Stimulated activated CD4-positive, alpha-beta T cell treated with anti-CD3 and anti-CD28 coated beads, Interleukin-12 subunit alpha, Interleukin-12 subunit beta, amount 100 ng/mL, for 4 hours (primary cell): ENCODE data around the gene TUBGCP2.

Experiments used
- DNase-seq: peaks from one replicate; pipeline ENCODE4 v3.0.0-alpha.2; 2020

TUBGCP2 gene, protein sequence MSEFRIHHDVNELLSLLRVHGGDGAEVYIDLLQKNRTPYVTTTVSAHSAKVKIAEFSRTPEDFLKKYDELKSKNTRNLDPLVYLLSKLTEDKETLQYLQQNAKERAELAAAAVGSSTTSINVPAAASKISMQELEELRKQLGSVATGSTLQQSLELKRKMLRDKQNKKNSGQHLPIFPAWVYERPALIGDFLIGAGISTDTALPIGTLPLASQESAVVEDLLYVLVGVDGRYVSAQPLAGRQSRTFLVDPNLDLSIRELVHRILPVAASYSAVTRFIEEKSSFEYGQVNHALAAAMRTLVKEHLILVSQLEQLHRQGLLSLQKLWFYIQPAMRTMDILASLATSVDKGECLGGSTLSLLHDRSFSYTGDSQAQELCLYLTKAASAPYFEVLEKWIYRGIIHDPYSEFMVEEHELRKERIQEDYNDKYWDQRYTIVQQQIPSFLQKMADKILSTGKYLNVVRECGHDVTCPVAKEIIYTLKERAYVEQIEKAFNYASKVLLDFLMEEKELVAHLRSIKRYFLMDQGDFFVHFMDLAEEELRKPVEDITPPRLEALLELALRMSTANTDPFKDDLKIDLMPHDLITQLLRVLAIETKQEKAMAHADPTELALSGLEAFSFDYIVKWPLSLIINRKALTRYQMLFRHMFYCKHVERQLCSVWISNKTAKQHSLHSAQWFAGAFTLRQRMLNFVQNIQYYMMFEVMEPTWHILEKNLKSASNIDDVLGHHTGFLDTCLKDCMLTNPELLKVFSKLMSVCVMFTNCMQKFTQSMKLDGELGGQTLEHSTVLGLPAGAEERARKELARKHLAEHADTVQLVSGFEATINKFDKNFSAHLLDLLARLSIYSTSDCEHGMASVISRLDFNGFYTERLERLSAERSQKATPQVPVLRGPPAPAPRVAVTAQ

DNA sequence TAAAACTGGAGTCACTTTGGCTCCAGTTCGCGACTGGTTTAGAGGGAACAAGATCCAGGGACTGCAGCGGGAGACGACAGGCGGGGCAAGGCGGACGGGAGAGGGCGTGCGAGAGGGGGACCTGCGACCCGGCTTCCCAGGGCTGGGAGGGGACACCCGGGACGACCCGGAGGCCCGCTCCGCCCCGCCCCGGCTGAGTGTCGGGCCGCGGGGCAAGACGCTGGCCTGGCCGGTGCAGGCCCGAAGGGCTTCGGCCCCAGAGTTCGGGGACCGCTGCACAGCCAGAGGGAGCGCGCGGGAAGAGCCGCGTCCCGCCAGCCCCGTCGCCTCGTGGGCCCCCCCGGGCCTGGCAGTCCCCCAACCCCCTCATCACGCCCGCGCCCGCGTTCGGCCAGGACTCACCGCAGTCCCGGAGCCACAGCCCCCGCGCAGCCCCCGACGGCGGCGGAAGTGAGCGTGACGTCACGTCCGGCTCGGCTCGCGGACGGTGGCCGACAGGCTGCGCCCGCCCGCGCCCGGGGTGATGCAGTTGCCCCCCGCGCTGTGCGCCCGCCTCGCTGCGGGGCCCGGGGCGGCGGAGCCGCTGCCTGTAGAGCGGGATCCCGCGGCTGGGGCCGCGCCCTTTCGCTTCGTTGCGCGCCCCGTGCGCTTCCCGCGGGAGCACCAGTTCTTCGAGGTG is at the start of gene TUBGCP2, which contains the start of gene ZNF511:
Gene TUBGCP2 (minus strand): TSS at position 452 of the 679 bp plus-strand sequence. CDS start 5,931 bp downstream, outside the sequence.
Gene ZNF511 (plus strand): TSS at position 494 of the 679 bp plus-strand sequence. CDS start 30 bp downstream, at position 524.
- peak; percentile 90 for DNase-seq

DNA sequence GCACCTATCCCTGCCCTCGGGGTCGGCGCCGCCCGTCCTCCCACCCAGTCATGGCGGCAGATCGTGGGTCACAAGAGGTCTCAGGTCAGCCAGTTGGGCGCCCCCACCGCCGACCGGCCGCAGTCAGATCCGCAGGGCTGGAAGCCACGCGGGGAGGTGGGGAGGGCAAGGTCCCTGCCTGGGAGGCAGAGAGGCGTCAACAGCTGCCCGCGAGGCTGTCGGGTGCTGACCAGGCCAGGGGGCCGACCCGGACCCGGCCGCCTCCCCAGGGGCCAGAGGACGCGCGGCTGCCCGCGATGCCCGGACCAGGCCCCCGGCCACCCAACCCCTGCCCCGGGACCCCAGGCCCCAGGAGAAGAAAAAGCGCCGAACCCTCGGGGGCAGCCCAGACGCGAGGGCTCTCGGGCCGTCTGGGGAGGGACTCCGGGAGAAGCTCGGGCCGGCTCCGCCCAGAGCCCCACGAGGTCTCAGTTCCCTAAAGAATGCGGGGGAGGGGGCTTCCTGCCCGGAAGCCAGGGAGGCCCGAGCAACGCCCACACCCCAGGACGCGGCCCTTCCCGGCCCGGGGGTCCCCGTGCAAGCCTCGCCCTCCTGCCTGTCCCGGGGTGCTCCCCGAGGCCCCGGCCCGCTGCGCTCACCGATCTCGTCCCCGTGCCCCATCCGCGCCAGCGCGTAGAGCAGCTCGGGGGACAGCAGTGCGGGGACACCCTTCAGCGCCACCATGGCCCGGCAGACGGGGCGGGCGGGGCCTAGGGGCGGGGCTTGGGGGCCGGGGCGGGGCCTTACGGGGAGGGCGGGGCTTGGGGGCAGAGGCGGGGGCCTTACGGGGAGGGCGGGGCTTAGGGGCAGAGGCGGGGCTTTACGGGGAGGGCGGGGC is 48.9 kb upstream of the TUBGCP2 start, which contains the start of gene FUOM:
Gene FUOM (minus strand): TSS at position 735 of the 877 bp plus-strand sequence. CDS start 12 bp downstream, at position 723.
- peak; percentile 70 for DNase-seq

DNA sequence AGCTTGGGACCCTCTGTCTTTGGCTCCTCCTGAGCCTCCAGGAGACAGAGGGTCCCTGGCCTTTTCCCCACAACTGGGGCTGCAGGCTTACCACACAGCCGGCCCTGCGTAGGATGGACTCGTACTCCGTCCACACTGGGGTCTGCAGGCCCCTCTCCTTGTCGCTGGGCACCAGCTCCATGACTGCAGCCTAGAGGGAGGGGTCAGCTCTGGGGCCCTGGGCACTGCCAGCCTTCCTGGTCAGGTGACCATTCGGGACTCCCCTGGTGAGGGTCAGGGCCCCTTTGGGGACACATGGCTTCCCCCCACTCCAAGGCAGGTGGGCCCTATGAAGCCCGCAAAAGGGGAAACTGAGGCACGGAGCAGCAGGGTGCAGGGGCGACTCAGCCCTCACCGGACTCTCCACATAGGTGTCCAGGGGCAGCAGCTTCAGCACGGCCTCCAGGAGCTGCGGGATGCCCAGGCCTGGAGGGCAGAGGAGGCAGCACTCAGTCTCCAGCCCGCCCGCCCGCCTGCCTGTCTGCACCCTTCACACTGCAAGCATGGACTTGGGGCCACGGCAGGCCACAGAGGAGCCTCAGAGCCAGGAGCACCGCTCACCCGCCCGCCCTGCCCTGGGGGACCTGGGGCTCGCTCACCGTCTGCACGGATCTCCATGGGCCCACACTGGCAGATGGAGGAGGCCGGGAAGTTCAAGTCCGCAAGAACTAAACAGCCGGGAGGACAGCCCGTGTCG is 48.0 kb upstream of the TUBGCP2 start:
- no peak for DNase-seq

DNA sequence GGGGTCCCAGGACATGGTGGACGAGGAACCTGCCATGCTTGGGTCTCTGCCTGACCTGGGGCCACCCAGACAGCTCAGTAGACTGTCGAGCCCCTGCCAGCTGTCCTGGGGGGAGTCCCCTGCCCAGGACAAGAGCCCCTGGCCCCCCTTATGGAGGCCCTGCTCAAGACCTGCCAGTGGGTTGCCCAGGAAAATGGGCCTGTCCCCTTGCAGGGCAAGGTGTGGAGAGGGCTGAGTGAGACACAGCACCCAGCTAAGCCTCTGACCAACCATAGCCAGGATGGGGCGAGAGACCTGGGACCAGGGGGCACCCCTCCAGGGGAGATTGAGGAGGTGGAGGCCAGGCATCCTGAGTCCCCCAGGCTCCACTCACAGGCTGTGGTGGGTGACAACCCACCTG is 47.3 kb upstream of the TUBGCP2 start:
- no peak for DNase-seq

DNA sequence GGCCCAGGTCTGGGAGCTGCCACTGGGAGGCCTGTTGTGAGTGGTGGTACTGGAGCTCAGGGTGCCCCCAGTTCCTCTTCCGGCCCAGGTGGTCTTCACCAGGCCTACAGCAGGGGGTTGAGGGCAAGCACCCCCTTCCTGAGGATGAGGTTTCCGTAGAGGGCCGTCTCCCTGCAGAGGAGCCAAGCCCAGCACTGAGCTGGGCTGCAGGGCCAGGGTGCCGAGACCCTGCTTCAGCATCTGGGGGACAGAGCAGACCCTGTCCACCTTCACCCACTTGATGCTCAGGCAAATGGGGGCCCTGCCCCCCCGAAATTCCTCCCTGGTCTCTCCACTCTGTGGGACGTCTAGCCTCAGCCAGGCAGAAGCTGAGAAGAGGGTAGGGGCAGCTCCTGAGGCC is 46.6 kb upstream of the TUBGCP2 start:
- no peak for DNase-seq

DNA sequence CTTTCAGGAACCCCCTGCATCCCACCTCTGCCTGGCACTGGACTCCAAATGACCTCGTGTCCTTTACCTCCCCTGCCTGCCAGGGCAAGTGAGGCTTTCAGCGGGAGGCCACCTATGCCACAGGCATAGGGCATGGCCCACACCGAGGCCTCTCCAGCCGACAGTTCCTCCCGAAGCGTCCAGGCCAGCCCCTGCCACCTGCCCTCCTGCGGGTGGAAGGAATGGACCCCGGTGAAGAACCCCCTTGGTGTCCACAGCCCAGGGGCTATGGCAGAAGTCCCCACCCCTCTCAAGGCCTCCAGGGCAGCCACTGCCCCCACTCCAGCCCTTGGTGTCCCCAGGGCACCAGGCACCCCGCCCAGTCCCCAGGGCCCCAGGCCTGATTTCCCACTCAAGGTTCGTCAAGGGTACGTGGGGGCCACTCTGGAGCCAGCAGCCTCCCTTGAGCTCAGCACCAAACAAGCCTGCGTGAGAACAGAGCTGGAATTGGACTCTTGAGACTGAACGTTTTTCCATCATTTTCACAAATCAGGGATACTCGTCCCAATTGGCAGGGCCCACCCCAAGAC is 46.1 kb upstream of the TUBGCP2 start:
- no peak for DNase-seq

DNA sequence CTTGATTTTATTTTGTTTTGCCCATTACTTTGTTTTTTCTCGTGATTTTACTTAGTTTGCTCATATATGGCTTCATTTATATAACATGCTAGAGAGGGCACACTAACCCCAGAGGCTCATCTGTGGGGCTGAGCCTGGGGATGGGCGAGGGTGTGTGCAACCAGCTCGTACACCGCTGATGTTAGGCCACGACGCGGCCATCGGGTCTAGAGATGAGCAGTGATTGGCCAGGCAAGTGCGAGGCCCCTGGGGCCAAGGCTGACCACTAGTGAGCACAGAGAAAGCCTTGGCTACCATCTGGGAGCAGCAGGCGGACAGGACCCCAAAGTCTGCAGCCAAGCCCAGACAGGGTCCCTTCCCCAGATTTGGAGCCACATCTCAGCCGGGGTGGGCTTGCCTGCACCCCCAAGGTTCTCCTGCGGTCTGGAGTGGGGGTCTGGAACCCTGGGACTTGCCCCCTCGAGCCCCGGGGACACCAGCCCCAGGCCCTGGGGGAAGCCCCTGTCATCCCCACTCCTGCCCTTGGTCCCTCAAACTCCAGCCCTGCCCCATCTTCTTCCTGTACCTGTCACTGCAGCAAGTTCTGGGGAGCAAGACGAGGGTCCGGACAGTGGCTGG is 45.4 kb upstream of the TUBGCP2 start:
- DNase-seq: no peak

DNA sequence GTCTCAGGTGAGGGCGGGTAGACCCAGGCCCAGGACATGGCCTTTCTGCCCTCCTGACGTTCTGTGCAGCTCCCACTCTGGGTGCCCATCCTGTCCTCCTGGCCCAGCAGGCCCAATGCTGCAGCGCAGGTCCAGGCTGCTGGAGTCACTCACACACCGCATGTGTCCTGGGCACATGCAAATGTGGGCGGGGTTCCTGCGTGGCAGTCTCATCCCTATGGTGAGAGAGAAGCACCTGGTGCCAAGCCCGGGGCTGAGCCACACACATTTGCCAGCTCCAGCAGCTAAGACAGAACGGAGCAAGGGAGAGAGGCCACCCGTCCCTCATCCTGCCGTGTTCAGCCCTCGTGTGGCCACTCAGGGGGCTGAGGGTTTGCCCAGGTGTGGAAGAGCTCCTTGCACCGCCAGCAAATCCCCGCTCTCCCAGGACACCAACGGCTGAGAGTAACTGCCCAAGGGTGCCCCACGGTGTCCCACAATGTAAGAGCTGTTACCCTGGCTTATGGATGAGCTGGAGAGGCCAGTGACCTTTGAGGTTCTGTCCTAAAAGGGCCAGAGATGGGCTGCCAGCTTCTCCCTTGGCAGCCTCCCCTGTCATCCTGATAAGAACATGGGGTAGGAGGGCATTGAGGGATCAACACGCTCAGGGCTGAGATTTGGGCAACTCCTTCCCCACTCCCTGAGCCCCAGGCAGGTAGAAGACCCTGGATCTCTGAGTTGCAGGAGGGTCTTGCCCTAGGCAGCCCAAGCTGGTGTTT is 44.7 kb upstream of the TUBGCP2 start:
- no peak for DNase-seq

DNA sequence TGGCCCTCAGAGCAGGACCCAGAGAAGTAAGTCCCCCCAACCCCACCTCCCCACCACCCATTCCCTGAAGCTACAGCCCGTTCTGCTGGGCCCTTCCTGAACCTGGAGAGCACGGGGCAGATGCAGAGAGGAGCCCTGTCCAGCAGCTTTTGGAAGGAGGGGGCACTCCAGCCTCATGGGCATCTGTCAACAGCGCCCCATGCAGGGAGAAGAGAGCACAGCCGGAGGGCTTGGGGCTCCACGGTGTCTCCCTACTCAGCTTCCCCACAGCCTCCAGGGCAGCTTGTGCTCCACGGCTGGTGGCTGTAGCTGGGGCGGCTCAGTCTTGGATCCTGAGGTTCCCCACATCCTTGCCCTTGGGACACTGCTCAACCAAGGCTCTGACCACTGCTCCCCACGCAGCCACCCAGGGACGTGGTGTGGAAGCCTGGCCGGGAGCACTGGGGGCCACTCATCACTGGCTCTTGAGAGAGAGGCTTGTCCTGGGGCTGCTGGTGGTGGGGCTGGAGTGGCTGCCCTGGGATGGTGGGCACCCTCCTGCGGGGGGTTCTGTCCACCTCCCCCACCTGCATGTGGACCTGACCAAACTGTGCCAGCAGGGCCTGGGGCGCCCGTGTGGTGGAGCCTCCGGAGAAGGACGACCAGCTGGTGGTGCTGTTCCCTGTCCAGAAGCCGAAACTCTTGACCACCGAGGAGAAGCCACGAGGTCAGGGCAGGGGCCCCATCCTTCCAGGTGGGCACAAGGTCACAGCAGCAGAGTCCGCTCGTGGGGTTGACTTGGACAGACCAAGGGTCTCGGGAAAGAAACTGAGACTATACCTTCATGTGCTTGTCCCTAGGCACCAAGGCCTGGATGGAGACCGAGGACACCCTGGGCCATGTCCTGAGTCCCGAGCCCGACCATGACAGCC is 43.0 kb upstream of the TUBGCP2 start:
- DNase-seq: no peak

DNA sequence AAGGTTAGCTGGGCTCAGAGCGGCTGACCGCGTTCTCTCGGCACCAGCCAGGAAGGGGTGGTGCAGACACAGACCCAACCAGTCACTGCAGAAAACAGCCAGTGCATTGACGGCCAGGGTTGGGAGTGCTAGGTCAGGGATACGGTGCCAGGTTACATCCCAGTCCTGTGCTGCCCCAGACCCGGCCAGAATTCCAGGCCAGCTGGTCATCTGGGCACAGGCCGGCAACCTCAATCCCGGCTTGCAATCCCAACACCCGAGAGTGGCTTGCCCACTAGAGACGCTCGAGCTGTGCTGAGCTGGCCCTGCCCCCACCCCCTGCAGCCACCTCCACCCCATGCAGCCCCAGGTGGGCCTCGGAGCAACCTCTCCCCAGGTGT is 42.3 kb upstream of the TUBGCP2 start:
- no peak for DNase-seq

DNA sequence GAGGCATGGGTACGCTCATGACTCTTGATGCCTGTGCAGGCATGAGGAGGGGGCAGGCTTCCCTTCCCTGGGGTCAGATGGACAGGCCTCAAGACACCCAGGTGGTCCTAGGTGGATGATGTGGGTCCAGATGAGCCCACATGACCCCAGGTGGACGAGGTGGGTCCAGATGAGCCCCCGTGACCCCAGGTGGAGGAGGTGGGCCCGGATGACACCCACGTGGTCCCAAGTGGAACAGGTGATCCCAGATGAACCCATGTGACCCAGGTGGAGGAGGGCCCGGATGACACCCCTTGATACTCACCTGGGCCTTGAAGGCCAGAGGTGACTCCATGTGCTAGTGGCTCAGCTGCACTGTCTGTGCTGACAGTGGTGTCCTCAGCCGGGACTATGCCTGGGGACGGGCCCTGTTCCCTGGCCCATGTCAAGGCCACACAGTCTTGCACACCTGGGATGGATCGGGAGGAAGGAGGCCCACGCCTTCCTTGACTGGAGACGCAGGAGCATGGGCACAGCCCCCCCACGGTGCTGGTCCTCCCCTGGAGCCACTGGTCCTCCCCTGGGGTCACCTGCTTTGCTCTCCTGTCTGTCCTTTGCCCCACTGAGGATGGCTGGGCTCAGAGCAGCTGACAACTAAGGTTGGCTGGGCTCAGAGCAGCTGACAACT is 41.7 kb upstream of the TUBGCP2 start:
- DNase-seq: no peak

DNA sequence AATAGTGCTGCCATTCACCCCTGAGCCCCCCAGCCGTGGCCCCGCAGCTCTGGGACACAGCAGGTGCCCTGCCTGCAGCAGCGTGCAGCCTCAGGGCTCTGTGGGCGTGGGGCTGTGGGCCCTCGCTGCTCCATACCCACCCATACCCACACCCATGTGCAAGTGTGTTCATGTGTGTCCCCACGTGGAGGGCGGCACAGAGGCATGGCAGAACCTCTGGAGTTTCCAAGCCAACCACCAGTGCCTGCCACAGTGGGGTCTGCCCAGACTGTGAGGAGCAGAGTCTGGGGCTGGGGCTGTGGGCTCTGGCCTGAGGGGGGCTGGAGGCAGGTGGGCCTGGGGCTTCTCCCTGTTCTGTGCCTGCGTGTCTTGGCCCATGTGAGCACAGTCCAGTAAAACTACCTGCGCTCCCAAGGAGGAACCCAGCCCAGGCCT is 40.9 kb upstream of the TUBGCP2 start:
- no peak for DNase-seq

DNA sequence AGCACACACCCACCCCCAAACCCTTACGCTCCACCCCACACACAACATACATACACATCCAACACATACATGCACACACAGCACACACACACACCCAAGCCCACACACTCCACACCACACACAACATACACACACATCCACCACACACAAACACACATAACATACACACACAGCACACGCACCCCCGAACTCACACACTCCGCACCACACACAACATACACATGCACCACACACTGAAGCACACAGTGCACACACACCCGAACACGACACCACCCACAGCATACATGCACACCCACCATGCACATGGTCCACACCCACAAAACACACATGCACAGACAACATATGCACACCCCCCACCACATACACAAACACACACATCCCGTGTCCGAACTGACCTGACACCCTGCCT is 40.5 kb upstream of the TUBGCP2 start:
- no peak for DNase-seq

DNA sequence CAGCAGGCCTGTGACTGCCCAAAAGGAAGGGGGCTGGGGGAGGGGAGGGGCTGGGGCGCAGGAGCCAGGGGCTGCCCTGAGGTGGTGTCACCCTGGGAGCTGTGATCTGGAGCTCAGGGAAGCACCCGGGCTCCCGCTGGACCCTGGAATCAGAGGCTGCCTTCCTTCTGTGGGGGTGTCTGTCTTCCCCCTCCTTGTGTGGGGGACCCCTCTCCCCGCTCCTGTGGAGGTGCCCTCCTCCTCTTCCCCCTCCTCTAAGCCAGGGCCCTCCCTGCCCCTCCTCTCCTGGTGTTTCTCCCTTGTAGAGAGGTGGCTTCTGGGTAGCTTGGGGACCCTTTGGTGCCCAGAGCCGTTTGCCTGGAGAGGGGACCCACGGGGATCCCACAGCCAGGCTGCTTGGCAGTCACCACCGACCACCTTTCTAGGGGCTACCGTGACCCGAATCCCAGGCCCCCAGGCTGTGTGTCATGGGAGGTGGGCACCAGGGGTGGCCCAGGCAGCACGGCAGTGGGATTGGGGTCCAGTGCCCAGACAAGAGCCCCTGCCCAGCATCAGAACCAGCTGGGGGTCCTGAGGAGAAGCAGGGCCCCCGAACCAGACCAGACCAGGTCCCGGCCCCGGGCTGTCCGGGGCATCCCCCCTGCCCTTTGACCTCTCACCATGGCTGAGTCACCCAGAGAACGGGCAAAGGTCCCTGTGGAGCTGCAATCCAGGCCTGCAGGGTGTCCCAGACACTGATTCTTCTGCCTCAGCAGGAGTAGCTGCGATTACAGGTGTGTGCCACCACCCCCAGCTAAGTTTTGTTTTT is 39.2 kb upstream of the TUBGCP2 start:
- no peak for DNase-seq

DNA sequence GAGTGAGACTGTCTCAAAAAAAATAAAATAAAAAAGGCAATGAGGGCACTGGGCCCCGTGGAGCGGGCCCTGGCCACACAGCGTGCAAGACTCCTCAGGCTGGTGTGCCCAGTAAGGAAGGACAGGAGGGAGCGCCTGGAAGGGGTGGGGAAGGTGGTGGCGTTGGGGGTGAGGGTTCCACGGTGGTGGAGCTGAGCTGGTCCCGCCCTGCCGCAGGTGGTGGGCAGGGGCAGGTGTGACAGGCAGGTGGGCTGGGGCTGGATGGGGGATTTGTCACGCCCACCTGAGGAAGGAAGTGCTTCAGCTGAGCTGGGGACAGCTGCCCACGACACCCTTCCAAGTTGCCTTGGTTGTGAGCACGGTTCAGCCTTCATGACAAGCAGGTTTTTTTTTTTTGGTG is 37.7 kb upstream of the TUBGCP2 start:
- no peak for DNase-seq

DNA sequence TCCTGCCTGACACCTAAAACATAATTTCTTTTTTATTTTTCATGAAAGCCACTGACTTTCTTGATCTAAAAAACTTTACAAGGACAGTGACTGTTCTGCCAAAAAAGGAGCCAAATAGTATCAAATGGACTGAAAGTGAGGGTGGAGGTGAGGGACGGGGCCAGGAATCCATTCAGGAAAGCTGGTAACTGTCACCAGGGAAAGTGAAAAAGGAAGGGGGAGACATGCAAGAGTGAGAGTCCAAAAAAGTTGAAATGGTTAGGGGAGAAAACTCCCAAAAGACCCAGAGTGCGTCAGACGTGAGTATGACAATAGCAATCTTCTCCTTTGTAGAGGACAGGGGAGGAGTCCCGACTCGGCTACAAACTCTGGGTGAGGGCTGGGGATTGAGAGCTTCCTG is 35.6 kb upstream of the TUBGCP2 start:
- no peak for DNase-seq

DNA sequence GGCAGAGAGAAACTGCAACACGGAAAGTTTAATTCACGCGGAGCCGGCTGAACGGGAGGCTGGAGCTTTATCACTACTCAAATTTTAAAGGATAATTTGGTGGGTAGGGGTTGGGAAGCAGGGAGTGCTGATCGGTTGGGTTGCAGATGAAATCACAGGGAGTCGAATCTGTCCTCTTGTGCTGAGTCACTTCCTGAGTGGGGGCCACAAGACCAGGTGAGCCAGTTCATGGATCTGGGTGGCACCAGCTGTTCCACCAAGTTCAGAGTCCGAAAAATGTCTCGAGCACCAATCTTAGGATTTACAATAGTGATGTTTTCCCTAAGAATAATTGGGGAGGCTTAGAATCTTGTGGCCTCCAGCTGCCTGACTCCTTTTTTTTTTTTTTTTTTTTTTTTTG is 34.9 kb upstream of the TUBGCP2 start:
- no peak for DNase-seq
